ENCODE results near the gene ADGRG1.

The ADGRG1 gene

DNA sequence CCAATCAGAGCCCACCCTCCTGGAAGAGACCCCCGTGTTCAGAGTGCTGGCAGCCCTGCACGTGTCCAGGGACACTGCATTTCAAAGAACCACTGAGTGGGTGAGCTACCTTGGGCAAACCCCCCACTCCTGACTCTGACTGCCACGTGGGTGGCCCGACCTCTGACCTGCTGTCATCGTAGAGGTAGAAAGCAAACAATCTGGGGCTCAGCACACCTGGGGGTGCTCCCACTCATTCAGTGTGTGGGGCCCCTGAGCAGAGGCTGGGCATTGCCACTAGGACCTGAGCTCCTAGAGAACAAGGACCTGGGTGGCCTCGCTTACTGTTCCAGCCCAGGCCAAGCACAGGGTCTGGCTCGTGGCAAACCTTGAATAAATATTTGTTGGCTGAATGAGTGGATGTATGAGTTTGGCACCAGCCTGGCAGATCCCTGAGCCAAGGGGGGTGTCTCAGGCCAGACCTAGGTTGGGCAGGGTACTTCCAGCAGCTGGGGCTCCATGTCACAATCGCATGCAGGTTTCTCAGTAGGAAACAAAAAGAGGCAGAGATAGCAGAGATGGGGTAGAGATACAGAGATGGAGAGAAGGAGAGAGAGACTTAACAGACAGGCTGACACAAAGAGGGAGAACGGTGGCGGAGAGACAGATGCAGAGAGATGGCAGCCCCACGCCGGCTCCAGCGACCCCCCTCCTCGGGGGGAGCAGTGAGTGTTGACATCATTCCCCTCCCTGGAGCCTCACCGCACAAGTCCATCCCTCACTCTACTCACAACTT is 60.7 kb downstream of the ADGRG1 start:
- Histone ChIP-seq H3K9me3 (ENCODE audit: control insufficient read depth, insufficient read depth, low read length) (no peaks in the 10 kb centered on the region), H3K9ac (ENCODE audit: low read depth, low read length) (no peak overlapping the region), H3K36me3 (ENCODE audit: insufficient read depth, low read length) (no peaks in the 10 kb centered on the region), H3K4me1 (ENCODE audit: insufficient read depth, low read length) (peaks cover 4% of the 10 kb centered on the region; the same call in 1 of the 2 replicates)

DNA sequence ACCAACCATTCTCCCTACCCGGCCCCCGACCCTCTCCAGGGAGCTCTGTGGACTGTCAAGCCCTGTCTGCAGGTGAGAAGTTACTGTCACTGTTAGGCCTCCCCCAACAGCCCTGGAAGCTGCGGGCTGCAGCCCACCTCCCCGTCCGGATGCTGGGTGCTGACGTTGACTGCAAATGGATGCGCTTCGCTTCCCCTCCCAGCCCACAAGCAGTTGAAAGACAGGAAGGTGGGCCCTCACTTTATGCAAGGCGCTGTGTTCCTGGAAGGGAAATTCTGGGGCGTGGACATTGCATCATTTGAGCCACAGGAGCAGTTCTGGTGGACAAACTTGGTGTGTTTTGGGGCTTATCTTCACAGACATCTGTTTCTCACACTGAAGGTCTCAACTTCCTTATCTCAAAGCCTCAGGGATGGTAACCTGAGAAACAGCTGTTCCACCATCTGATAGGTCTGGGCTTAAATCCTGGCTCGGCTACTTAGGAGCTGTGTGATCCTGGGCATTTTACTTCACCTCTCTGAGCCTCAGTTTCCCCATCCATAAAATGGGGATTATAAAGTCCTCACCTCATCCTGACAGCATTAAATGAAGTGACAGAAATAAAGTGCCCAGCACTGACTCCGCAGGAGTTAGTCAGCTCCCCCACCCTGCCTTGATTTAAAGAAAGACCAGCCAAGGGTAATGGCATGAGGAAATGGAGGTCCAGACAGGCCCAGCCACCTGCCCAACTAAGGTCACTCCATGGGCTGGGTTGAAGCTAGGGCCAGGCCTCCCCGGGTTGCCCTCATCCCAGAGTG is 61.5 kb downstream of the ADGRG1 start:
- Histone ChIP-seq H3K9me3 (ENCODE audit: control insufficient read depth, insufficient read depth, low read length) (no peaks in the 10 kb centered on the region), H3K4me1 (ENCODE audit: insufficient read depth, low read length) (peaks cover 4% of the 10 kb centered on the region; the same call in 1 of the 2 replicates), H3K36me3 (ENCODE audit: insufficient read depth, low read length) (no peaks in the 10 kb centered on the region), H3K9ac (ENCODE audit: low read depth, low read length) (no peak overlapping the region)

DNA sequence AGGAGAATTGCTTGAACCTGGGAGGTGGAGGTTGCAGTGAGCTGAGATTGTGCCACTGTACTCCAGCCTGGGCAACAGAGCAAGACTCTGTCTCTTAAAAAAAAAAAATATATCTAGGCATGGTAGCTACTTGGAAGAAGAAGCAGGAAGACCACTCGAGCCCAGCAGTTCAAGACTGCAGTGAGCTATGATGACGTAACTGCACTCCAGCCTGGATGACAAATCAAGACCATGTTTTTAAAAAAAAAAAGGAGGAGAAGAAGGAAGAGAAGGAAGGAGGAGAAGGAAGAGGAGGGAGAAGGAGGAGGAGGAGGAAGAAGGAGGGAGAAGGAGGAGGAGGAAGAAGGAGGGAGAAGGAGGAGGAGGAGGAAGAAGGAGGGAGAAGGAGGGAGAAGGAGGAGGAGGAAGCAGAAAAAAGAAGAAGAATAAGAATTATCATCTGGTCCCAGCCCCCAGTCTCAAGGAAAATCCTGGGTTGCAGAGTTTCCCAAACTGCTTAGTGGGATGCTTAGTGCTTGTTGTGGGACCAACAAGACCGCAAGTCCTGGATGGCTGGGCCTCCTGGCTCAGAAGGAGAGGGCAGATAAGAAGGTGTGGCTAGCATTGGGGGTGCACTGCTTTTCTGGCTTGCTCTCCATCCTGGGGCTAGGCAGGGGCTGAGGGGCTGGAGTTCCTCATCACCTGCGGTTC is 62.5 kb downstream of the ADGRG1 start:
- H3K9ac ChIP-seq (ENCODE audit: low read depth, low read length), result no peak overlapping the region
- H3K36me3 ChIP-seq (ENCODE audit: insufficient read depth, low read length), result no peaks in the 10 kb centered on the region
- H3K4me1 ChIP-seq (ENCODE audit: insufficient read depth, low read length), result peaks cover 4% of the 10 kb centered on the region; the same call in 1 of the 2 replicates
- H3K9me3 ChIP-seq (ENCODE audit: control insufficient read depth, insufficient read depth, low read length), result no peaks in the 10 kb centered on the region

DNA sequence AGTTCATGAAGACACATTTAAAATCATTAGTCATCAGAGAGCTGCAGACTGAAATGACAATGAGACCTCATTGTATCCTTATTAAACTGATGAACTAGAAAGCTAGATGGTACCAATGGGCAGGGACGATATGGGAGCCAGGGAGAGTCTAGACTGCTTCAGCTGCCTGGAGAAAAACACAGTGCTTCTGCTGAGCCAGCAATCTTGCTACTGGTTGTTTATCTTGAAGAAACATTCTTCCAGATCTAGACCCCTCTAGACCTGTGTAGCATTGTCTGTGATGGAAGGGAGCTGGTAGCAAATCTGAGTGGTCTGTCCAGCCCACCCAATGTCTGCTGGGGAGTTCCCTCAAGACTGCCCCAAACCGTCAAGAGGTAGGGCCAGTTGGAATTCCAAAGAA is 64.2 kb downstream of the ADGRG1 start:
- Histone ChIP-seq H3K9ac (ENCODE audit: low read depth, low read length) (no peak overlapping the region), H3K36me3 (ENCODE audit: insufficient read depth, low read length) (no peaks in the 10 kb centered on the region), H3K4me1 (ENCODE audit: insufficient read depth, low read length) (peaks cover 4% of the 10 kb centered on the region; the same call in 1 of the 2 replicates), H3K9me3 (ENCODE audit: control insufficient read depth, insufficient read depth, low read length) (no peaks in the 10 kb centered on the region)

DNA sequence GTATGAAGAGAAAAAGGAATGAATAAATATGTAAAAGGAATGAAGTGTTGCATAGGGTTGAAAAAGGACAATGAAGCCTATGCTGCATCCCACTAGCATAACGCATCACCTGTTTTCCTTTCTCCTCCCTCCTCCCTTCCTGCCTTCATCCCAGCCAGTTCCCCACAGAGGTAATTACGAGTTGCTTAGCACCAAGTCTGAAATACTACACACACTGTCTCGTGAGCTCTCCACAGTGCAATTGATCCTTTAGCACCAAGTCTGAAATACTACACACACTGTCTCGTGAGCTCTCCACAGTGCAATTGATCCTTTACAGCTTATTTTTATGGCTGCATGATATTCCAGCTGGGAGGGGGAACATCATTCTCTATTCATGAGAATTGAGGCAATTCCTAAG is 65.1 kb downstream of the ADGRG1 start:
- peaks cover 4% of the 10 kb centered on the region; the same call in 1 of the 2 replicates for H3K4me1 ChIP-seq (ENCODE audit: insufficient read depth, low read length)
- H3K9ac ChIP-seq (ENCODE audit: low read depth, low read length), result no peak overlapping the region
- no peaks in the 10 kb centered on the region for H3K9me3 ChIP-seq (ENCODE audit: control insufficient read depth, insufficient read depth, low read length)
- H3K36me3 ChIP-seq (ENCODE audit: insufficient read depth, low read length), result no peaks in the 10 kb centered on the region

DNA sequence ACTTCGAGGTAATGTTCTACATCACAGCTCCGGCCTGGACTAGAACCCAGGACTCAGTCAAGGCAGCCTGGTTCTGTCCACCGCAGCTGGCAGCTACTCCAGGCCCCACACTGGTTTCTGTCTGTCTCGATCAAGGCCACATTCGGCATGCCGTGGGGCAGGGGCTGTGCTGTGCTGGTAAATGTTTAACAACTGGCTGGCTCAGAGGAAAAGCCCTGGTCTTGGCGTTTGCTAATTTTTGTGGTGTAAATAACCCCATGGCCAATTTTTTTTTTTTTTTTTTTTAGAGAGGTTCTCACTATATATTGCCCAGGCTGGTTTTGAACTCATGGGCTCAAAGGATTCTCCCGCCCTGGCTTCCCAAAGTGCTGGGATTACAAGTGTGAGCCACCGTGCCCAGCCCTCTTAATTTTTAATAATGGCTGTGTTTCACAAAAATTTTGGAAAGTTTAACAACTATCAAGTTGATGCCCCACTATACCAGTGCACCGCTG is 65.8 kb downstream of the ADGRG1 start:
- Histone ChIP-seq H3K9ac (ENCODE audit: low read depth, low read length) (no peak overlapping the region), H3K9me3 (ENCODE audit: control insufficient read depth, insufficient read depth, low read length) (no peaks in the 10 kb centered on the region), H3K36me3 (ENCODE audit: insufficient read depth, low read length) (no peaks in the 10 kb centered on the region), H3K4me1 (ENCODE audit: insufficient read depth, low read length) (peaks cover 3% of the 10 kb centered on the region; the same call in 1 of the 2 replicates)

DNA sequence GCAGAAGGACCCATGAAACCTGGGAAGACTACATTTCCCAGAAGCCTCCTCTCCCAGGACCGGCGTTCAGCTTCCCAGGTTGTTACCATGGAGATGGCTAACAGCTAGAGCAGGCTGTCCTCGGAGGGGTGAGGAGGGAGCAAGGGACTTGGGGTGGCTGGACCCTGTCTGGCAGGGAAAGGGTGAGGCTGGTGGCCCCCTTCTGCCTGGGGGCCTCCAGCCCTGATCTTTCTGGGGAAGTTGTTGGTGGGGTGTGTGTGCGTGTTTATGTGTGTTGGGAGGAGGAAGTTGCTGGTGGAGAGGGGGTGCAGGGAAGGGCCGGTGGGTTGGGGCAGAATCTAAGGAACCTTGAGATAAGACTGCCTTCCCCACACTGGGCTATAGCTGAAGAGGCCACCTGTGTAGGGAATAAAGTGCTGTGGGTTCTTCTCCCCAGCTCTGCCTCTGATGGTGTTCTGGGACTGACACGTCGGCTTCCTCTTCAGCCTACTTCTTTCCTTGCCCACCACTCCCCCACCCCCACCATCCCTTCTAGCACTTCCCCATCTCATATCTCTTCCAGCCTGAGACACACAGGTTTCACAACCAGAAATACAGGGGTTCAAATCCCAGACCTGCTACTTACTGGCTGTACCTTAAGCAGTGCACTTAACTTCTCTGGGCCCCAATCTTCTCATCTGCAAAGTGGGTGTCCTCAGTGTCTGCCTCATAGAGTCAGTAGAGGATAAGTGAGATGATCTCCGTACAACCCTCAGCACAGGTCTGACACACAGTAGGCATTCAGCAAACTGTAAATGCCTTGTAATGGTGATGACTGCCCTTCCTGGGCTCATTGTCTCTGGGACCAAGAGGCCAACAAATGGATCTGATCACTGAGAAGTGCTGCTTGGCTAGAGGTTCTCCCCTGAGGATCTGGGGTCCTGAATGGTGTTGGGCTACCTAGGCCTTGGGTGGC is 66.6 kb downstream of the ADGRG1 start, which contains the start of gene DRC7:
DRC7 (plus strand) TSS at position 82 of the 955 bp plus-strand sequence. CDS start 3,144 bp downstream, outside the sequence.
- no peak within 1 kb of the TSS for H3K9ac ChIP-seq (ENCODE audit: low read depth, low read length)
- H3K9me3 ChIP-seq (ENCODE audit: control insufficient read depth, insufficient read depth, low read length), result no peaks in the 10 kb centered on the region
- H3K36me3 ChIP-seq (ENCODE audit: insufficient read depth, low read length), result no peaks in the 10 kb centered on the region
- H3K4me1 ChIP-seq (ENCODE audit: insufficient read depth, low read length), result no peaks in the 10 kb centered on the region; the same call in 1 of the 2 replicates

DNA sequence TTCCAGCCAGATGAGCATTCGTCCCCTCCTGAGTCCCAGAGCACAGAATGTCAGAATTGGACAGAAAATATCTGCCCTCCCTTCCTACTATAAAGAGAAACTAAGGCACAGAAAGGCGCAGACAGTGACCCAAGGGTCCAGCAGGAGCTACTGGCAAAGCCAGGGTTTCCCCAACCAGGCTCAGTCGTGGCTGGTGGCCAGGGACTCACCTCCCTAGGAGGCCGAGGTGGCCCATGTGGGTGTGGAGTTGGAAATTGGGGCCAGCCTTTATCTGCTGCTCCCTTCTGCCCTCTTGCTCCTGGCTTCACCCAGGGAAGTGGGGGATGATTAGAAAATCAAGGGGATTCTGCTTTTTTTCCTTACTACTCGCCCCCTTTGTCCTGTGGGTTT is 67.2 kb downstream of the ADGRG1 start:
- no peaks in the 10 kb centered on the region for H3K4me1 ChIP-seq (ENCODE audit: insufficient read depth, low read length)
- H3K36me3 ChIP-seq (ENCODE audit: insufficient read depth, low read length), result no peaks in the 10 kb centered on the region
- no peaks in the 10 kb centered on the region for H3K9me3 ChIP-seq (ENCODE audit: control insufficient read depth, insufficient read depth, low read length)
- no peak overlapping the region for H3K9ac ChIP-seq (ENCODE audit: low read depth, low read length)

DNA sequence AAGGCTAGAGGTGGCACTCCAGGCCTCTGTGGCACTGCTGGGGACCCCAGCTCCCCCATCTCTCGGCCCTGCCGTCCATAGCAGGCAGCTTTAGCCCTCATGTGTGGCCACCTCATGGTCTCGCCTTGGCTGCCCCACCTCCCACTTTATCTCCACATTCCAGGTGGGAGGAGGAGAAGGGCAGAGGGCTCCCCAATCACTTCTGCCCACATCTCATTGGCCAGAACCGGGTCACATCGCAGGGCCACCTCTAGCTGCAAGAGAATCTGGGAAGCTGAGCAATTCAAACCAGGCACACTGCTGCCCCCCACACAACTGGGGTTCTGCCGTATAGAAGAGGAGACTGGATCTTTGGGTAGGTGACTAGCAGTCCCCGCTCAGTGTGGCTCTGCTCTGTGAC is 67.8 kb downstream of the ADGRG1 start:
- H3K9me3 ChIP-seq (ENCODE audit: control insufficient read depth, insufficient read depth, low read length), result no peaks in the 10 kb centered on the region
- H3K4me1 ChIP-seq (ENCODE audit: insufficient read depth, low read length), result peaks cover 3% of the 10 kb centered on the region; the same call in 1 of the 2 replicates

DNA sequence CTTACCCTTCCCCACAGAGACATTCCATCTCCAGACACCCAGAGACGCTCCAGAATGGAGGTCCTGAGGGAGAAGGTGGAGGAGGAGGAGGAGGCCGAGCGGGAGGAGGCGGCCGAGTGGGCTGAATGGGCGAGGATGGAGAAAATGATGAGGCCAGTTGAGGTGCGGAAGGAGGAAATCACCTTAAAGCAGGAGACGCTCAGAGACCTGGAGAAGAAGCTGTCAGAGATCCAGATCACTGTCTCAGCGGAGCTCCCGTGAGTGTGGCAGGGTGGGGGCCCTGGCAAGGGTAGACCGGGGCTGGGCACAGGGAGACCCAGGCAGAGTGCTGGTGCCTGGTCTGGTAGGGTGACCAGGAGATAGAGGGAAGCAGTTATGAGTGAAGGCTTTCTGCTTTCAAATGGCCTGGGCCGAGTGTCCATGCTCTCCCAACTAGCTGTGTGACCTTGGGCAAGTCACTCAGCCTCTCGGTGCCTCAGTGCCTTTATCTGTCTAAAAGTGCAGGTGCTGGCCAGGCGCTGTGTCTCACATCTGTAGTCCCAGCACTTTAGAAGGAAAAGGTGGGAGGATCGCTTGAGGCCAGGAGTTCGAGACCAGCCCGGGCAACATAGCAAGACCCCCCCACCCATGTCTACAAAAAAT is 69.6 kb downstream of the ADGRG1 start:
- no peaks in the 10 kb centered on the region for H3K9me3 ChIP-seq (ENCODE audit: control insufficient read depth, insufficient read depth, low read length)
- H3K36me3 ChIP-seq (ENCODE audit: insufficient read depth, low read length), result no peaks in the 10 kb centered on the region
- peaks cover 5% of the 10 kb centered on the region; the same call in 1 of the 2 replicates for H3K4me1 ChIP-seq (ENCODE audit: insufficient read depth, low read length)
- H3K9ac ChIP-seq (ENCODE audit: low read depth, low read length), result no peak overlapping the region

More for the DNA sequence above, 67.8 kb downstream of the ADGRG1 start:
- no peaks in the 10 kb centered on the region for H3K36me3 ChIP-seq (ENCODE audit: insufficient read depth, low read length)
- no peak overlapping the region for H3K9ac ChIP-seq (ENCODE audit: low read depth, low read length)

DNA sequence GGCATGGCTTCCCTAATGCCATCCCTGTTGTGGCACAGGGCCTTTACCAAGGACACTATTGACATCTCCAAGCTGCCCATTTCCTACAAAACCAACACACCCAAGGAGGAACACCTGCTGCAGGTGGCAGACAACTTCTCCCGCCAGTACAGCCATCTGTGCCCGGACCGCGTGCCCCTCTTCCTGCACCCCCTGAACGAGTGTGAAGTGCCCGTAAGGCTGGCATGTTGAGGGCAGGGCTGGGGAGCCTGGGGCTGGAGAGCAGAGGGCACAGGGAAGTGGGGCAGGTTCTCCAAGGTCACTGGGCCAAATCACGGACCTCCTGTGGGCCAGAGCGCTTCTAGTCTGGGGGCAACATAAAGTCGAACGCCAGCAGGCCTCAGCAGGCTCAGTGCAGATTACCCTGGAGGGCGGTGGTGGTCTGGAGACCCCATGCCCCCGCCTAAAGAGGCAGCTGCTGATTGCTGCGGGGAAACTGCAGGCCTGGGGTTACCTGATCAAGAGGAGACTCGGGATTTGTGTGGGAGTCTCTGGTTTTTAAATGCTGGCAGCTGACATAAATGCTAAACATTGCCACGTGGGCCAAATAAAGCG is 70.5 kb downstream of the ADGRG1 start:
- Histone ChIP-seq H3K9me3 (ENCODE audit: control insufficient read depth, insufficient read depth, low read length) (no peaks in the 10 kb centered on the region), H3K4me1 (ENCODE audit: insufficient read depth, low read length) (peaks cover 5% of the 10 kb centered on the region; the same call in 1 of the 2 replicates), H3K36me3 (ENCODE audit: insufficient read depth, low read length) (no peaks in the 10 kb centered on the region), H3K9ac (ENCODE audit: low read depth, low read length) (no peak overlapping the region)

DNA sequence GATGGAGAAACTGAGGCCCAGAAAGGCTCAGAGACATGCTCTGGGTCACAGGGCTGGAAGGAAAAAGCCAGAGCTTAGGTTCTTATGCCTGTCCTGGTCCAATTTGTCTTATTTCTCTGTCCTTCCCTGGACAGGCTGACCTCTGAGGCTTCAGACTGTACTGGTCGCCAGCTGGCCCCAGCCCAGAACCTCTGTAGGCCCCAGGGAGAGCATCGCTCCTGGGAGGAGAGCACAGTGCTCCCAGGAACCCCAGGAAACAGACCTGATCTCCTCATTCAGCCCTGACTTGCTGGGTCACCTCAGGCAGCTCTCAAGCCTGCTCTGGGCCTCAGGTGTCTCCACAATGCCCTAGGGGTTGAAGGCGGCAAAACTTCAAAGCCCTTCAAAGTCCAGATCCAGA is 71.1 kb downstream of the ADGRG1 start:
- H3K9ac ChIP-seq (ENCODE audit: low read depth, low read length), result no peak overlapping the region
- H3K9me3 ChIP-seq (ENCODE audit: control insufficient read depth, insufficient read depth, low read length), result no peaks in the 10 kb centered on the region
- peaks cover 5% of the 10 kb centered on the region; the same call in 1 of the 2 replicates for H3K4me1 ChIP-seq (ENCODE audit: insufficient read depth, low read length)
- no peaks in the 10 kb centered on the region for H3K36me3 ChIP-seq (ENCODE audit: insufficient read depth, low read length)

Measured in ES-I3 (cell line).